DMS79 (cell line): ENCODE results near the gene BTBD18.
A peak's percentile ranks its signal among the peaks of the same experiment; 100 is the strongest.

ENCODE experiments used
- DNase-seq: peaks from one replicate; lab custom pipeline; 2025; lab: John Stamatoyannopoulos, UW

BTBD18 gene

GRCh38 chr11:57775491-57775890 lies 23.9 kb upstream of the BTBD18 start:
- no peak for DNase-seq

- DNase-seq, result no peak
Observed at GRCh38 chr11:57773026-57773598, 21.5 kb upstream of the BTBD18 start.

GRCh38 chr11:57772562-57772961 lies 20.9 kb upstream of the BTBD18 start:
- DNase-seq, result no peak

- no peak for DNase-seq
Observed at GRCh38 chr11:57771365-57771764, 19.7 kb upstream of the BTBD18 start.

GRCh38 chr11:57770793-57771192 lies 19.2 kb upstream of the BTBD18 start:
- no peak for DNase-seq

GRCh38 chr11:57764972-57765371 lies 13.4 kb upstream of the BTBD18 start:
- no peak for DNase-seq

- DNase-seq, result no peak
Observed at GRCh38 chr11:57764566-57764965, 12.9 kb upstream of the BTBD18 start.

- no peak for DNase-seq
Observed at GRCh38 chr11:57764021-57764420, 12.4 kb upstream of the BTBD18 start.

GRCh38 chr11:57763568-57763967 lies 11.9 kb upstream of the BTBD18 start:
- no peak for DNase-seq

GRCh38 chr11:57762235-57762861 lies 10.7 kb upstream of the BTBD18 start:
- DNase-seq, result no peak

GRCh38 chr11:57761301-57762234 lies 9.9 kb upstream of the BTBD18 start, which contains the start of gene CTNND1:
TSS of gene CTNND1 (plus strand) at chr11:57761802. CDS start at chr11:57791479, 29,677 bp downstream.
- no peak for DNase-seq

GRCh38 chr11:57758174-57758573 lies 6.6 kb upstream of the BTBD18 start:
- no peak for DNase-seq

- DNase-seq, result no peak
Observed at GRCh38 chr11:57752954-57753353, 1.3 kb upstream of the BTBD18 start.

- DNase-seq, result no peak
Observed at GRCh38 chr11:57751176-57751575, 443 bp downstream of the BTBD18 start.

- no peak for DNase-seq
Observed at GRCh38 chr11:57746920-57747319, 4.7 kb downstream of the BTBD18 start.

GRCh38 chr11:57745206-57745605 lies 6.4 kb downstream of the BTBD18 start:
- DNase-seq, result no peak

GRCh38 chr11:57744357-57744756 lies 7.3 kb downstream of the BTBD18 start:
- DNase-seq, result no peak

GRCh38 chr11:57742087-57742452 lies 9.5 kb downstream of the BTBD18 start:
- no peak for DNase-seq

- DNase-seq, result peak; percentile 97
Observed at GRCh38 chr11:57741132-57742086, 10.2 kb downstream of the BTBD18 start, which contains the start of gene SELENOH. TSS of gene SELENOH (plus strand) at chr11:57741491. CDS start at chr11:57741596, 105 bp downstream.

GRCh38 chr11:57735619-57736298 lies 15.9 kb downstream of the BTBD18 start:
- no peak for DNase-seq

- DNase-seq, result no peak
Observed at GRCh38 chr11:57732661-57733060, 19.0 kb downstream of the BTBD18 start.
